SK-MEL-5 (cell line): ENCODE measurements around the gene NFATC2IP. TPM values are rescaled to one million over a fixed set of nuclear protein-coding genes. Genes with fewer than 3 reads are reported as not detected.

Source experiments
- DNase-seq: peaks from one replicate; pipeline ENCODE4 v3.0.0-alpha.2; 2016; ENCODE audit warnings: low read depth, low spot score
- in situ Hi-C: cut with HindIII; loops from 2 replicates; pipeline ENCODE4 v1.10.0; 2016; ENCODE audit warnings: low sequenced_read_pairs, high pct_unique_total_duplicates, low pct_unique_long_range_greater_than_20kb
- polyA plus RNA-seq, 2 experiments: library from polyadenylated mRNA; depleted of rRNA; stranded (reverse); fragments of >200 nt; gene quantifications; 2 replicates each; pipeline ENCODE4 v1.2.3, GENCODE V29; 2015
- total RNA-seq: library from RNA; depleted of rRNA; stranded (reverse); fragments of >200 nt; shearing (Covaris generic); gene quantifications from 2 replicates; pipeline ENCODE4 v1.2.3, GENCODE V29; 2014; rRNA removed

Gene NFATC2IP
- total RNA-seq: 11.5 and 13.7 TPM in 2 replicates
- polyA plus RNA-seq (2015; cell fraction: cytosol; rRNA removed): 15.8 and 19.3 TPM in 2 replicates
- 155 and 184 TPM in 2 replicates for polyA plus RNA-seq (2015; cell fraction: nucleus; rRNA removed)

DNA sequence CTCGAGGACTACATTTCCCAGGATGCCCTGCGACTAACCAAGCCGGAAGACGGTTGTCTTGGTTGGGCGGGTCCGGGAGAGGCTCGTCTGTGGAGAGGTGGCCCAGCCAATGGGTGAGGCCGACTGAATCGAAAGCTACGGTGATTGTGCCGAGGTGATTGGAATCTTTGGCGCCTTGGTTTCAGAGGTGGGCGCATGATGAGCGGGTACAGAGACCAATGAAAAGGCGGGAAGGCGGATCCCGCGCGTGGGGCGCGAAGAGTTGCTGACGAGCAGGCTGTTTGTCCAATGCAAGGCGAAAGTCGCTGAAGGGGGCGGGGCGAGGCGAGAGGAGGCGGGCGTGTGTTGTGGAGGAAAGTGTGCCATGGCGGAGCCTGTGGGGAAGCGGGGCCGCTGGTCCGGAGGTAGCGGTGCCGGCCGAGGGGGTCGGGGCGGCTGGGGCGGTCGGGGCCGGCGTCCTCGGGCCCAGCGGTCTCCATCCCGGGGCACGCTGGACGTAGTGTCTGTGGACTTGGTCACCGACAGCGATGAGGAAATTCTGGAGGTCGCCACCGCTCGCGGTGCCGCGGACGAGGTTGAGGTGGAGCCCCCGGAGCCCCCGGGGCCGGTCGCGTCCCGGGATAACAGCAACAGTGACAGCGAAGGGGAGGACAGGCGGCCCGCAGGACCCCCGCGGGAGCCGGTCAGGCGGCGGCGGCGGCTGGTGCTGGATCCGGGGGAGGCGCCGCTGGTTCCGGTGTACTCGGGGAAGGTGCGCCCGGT is at the start of gene NFATC2IP:
TSS of gene NFATC2IP (plus strand) at position 290 of the 762 bp plus-strand sequence. CDS start at position 365, 75 bp downstream.
- in situ Hi-C loops: no loop called here
- DNase-seq: peak; percentile 99

GRCh38 chr16:28901862-28902261 is 48.9 kb upstream of the NFATC2IP start:
- DNase-seq: no peak
- in situ Hi-C loops: no loop called here

GRCh38 chr16:28902909-28903308 is 47.8 kb upstream of the NFATC2IP start:
- in situ Hi-C loops: no loop called here
- DNase-seq: no peak

DNA sequence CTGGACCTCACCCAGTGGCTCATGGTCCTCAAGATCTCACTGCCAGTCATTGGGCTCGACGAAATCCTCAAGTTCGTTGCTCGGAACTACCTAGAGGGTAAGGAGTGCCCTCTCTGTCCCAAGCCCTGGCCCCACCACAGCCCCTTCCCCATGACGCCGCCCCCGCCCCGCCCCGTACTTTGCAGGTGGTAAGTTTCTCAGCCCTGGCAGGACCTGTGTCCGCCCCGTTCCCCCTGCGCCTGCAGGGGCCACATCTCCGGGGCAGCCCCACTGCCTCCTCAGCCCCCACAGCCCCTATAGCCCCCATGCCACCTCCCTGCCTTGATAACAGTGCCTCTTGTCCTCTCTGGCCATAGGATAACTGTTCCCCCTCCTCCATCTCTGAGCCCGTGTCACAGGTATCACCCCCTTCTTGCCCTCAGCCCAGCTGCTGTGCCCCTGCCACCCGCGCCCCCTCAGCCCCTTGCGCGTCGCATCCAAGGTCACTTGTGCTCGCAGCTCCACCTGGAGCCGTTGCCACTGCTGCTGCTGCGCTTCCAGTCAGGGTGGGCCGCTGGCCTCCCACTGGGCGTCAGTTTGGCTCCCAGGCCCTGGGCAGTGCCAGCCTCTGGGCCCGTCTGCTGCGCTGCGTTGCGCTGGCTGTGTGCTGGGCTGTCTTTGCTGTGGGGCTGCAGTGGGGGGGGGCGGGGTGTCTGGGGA is 47.2 kb upstream of the NFATC2IP start:
- in situ Hi-C loops: no loop called here
- DNase-seq: no peak

GRCh38 chr16:28904363-28904762 is 46.4 kb upstream of the NFATC2IP start:
- in situ Hi-C loops: no loop called here
- no peak for DNase-seq

- in situ Hi-C loops: no loop called here
- DNase-seq: no peak
These were observed 45.9 kb upstream of the NFATC2IP start for GRCh38 chr16:28904828-28905227.

- in situ Hi-C loops: no loop called here
These were observed 45.4 kb upstream of the NFATC2IP start for GRCh38 chr16:28905229-28905754.

GRCh38 chr16:28905800-28906372 is 44.9 kb upstream of the NFATC2IP start:
- in situ Hi-C loops: no loop called here

More at GRCh38 chr16:28905229-28905754, 45.4 kb upstream of the NFATC2IP start:
- DNase-seq: no peak

GRCh38 chr16:28910086-28911031 is 40.4 kb upstream of the NFATC2IP start:
- no peak for DNase-seq
- in situ Hi-C loops: no loop called here

More at GRCh38 chr16:28905800-28906372, 44.9 kb upstream of the NFATC2IP start:
- no peak for DNase-seq

GRCh38 chr16:28912558-28912957 is 38.2 kb upstream of the NFATC2IP start:
- no peak for DNase-seq
- in situ Hi-C loops: no loop called here

DNA sequence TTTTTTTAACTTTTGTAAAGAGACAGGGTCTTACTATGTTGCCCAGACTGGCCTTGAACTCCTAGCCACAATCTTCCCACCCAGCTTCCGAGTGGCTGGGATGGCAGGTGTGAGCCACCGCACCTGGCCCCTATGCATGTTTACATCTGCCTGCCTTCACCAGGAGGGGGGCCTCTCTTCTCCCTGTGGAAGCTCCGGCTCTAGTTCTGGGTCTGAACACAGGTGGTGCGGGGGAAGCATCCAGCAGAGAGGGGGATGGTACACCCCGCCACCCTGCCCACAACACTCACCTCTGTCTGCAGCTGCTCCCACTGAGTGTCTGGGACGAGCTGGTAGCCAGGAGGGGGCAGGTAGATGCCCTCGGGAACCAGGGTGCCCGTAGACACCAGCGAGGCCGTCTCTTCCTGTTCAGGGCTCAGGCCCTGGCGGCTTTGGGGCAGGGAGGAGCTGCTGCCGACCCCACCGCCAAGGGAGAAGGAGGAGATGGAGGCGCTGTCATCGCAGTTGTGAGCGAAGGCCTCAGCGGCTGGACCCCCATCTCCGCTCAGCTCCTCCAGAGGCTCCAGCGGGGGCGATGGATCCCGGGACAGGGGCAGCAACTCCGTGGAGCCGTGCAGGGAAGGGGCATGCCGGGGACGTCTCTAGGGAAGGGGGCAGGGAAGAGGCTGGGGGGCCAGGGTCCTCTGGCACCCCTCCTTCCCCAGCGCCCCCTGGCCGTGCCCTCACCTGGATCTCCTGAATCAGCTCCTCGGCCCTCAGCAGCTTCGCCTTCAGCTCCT is 36.6 kb upstream of the NFATC2IP start:
- no peak for DNase-seq
- in situ Hi-C loops: no loop called here

DNA sequence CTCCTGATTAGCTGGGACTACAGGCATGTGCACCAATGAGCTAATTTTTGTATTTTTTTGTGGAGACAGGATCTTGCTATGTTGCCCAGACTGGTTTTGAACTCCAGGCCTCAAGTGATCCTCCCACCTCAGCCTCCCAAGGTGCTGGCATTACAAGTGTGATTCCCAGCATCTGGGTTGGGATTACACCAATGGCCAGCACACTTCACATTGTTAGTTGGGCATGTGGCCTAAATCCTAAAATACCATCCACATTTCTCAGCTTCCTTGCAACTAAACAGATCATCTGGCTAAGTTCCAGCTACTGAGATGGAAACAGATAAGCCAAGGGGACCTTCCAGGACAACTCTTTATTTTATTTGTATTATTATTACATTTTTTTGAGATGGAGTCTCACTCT is 35.6 kb upstream of the NFATC2IP start:
- in situ Hi-C loops: no loop called here
- DNase-seq: no peak

- in situ Hi-C loops: no loop called here
- peak; percentile 17 for DNase-seq
These were observed 33.6 kb upstream of the NFATC2IP start for GRCh38 chr16:28917095-28917494.

GRCh38 chr16:28918698-28919097 is 32.0 kb upstream of the NFATC2IP start:
- no peak for DNase-seq
- in situ Hi-C loops: no loop called here

DNA sequence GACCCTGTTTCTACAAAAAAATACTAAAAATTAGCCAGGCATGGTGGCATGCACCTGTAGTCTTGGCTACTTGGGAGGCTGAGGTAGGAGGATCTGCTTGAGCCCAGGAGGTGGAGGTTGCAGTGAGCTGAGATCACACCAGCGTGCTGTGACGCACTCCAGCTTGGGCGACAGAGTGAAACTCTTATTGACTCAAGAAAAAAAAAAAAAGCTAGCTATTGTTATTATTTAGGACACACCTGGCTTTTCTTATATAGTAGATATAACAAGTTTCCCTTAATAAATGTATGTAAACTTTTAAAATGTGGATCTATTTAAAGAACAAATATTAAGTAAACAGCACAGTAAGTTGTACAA is 27.5 kb upstream of the NFATC2IP start:
- no peak for DNase-seq
- in situ Hi-C loops: no loop called here

- in situ Hi-C loops: no loop called here
- no peak for DNase-seq
These were observed 26.9 kb upstream of the NFATC2IP start for GRCh38 chr16:28923652-28924398.
